Mucosa of stomach (tissue), 1 donor: ENCODE data around the gene JAML.

ENCODE experiments used
- H3K27me3 ChIP-seq: one replicate; pipeline ENCODE4 v1.7.0; 2013; ENCODE audit warnings: mild to moderate bottlenecking, low read length; ENCODE audit not compliant: control insufficient read depth, insufficient read depth
- H3K36me3 ChIP-seq: one replicate; pipeline ENCODE4 v1.7.0; 2013; ENCODE audit warnings: low read length; ENCODE audit not compliant: control insufficient read depth, insufficient read depth
- H3K4me1 ChIP-seq: one replicate; pipeline ENCODE4 v1.7.0; 2013; ENCODE audit warnings: mild to moderate bottlenecking, low read length; ENCODE audit not compliant: control insufficient read depth, insufficient read depth
- H3K4me3 ChIP-seq: one replicate; pipeline ENCODE4 v1.7.0; 2013; ENCODE audit warnings: low read length
- H3K9ac ChIP-seq: one replicate; pipeline ENCODE4 v1.7.0; 2013; ENCODE audit warnings: mild to moderate bottlenecking, low read length, moderate library complexity
- H3K9me3 ChIP-seq: one replicate; pipeline ENCODE4 v1.7.0; 2013; ENCODE audit warnings: mild to moderate bottlenecking, low read length, moderate library complexity; ENCODE audit not compliant: control insufficient read depth
- donor health status: Pancreatic carcinoma.

JAML gene

DNA sequence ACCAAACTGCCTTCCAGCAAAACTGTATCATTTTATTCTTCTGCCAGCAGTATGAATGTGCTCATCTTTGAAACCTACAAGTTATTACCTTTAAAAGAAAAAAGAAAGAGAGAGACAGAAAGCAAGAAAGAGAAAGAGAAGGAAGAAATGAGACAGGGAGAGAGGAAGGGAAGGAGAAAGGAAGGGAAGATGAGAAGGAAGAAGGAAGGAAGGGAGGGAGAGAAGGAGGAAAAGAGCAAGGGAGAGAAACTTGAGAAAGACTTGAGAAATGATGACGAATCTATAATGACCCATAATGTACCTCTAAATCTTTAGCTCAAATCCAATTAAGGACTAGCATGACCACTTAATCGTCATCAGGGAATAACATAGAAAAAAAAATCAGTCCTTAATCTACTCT lies 11.4 kb upstream of the JAML start:
- no peaks in the 10 kb centered on the region for H3K36me3 ChIP-seq
- no peak overlapping the region for H3K4me3 ChIP-seq
- H3K4me1 ChIP-seq = peaks cover 24% of the 10 kb centered on the region
- no peaks in the 10 kb centered on the region for H3K27me3 ChIP-seq
- H3K9ac ChIP-seq = no peak overlapping the region
- no peaks in the 10 kb centered on the region for H3K9me3 ChIP-seq

DNA sequence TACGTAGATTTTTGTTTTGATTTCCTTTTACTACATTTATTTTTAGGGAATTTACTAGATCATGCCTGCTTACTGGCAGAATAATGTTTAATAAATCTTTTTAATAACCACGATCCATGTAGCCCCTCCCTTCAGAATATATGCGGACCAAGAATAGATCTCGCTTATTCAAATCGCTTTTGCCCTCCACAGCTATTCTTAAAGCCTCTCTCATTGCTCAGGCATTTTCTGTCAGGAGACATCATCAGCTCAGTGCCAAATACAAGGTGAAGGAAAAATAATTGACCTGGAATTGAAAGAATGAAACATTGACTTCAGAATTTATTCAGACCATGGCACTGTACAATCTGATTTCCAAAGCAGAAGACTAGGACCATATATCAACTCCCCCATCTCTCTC lies 10.0 kb upstream of the JAML start:
- H3K4me3 ChIP-seq = no peak overlapping the region
- H3K9ac ChIP-seq = no peak overlapping the region
- H3K27me3 ChIP-seq = no peaks in the 10 kb centered on the region
- no peaks in the 10 kb centered on the region for H3K36me3 ChIP-seq
- no peaks in the 10 kb centered on the region for H3K9me3 ChIP-seq
- peaks cover 11% of the 10 kb centered on the region for H3K4me1 ChIP-seq

DNA sequence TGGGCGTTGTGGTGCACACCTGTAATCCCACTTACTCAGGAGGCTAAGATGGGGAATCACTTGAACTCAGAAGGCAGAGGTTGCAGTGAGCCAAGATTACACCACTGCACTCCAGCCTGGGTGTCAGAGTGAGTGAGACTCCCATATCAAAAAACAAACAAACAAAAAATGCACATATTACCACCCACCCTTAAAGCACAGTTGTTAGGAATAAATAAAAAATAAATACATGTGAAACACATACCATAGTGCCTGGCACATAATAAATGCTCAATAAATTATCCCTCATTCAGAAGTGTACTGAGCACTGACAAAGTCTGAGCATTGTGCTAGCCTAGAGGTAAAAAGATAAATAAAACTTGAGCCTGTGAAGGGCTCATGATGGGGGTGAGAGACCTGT lies 9.0 kb upstream of the JAML start:
- no peaks in the 10 kb centered on the region for H3K27me3 ChIP-seq
- H3K9me3 ChIP-seq = no peaks in the 10 kb centered on the region
- H3K9ac ChIP-seq = no peak overlapping the region
- H3K36me3 ChIP-seq = no peaks in the 10 kb centered on the region
- H3K4me3 ChIP-seq = no peak overlapping the region
- peaks cover 5% of the 10 kb centered on the region for H3K4me1 ChIP-seq

DNA sequence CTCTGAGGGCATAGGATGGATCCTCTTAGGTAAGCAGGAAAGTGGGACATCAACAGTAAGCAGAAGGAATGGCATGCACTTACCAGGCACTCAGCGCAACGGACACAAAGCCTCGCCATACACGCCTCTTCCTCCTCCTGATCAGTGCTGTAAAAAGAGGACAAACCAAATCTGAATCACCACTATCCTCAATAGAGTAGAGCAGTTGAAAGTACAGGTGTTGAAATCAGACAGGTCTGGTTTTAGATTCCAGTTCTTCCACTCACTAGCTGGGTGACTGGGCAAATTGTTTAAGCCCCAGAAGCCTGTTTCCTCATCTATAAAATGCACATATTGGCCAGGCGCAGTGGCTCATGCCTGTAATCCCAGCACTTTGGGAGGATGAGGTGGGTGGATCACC lies 8.6 kb upstream of the JAML start:
- Histone ChIP-seq H3K4me3 (no peak overlapping the region), H3K4me1 (peaks cover 5% of the 10 kb centered on the region), H3K9me3 (no peaks in the 10 kb centered on the region), H3K27me3 (no peaks in the 10 kb centered on the region), H3K9ac (no peak overlapping the region), H3K36me3 (no peaks in the 10 kb centered on the region)

DNA sequence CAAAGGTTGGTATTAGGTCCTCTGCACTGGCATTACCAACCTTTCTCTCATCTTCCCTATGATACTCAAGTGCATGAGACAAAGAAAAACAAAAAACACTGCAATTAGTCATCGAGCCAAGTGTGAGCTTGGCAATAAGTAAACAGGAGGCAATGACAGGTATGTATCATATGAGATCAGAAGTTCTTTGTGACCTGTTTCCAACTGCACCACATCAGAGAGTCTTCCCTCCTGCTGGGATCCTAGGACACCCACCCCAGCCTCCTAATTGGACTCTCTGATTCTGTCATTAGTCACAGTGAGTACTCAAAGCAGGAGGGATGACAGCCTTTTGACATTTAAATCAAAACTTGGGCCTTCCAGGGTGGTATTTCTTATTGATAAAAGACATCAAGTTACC lies 7.8 kb upstream of the JAML start:
- H3K27me3 ChIP-seq = no peaks in the 10 kb centered on the region
- no peaks in the 10 kb centered on the region for H3K9me3 ChIP-seq
- H3K4me3 ChIP-seq = no peak overlapping the region
- H3K4me1 ChIP-seq = peaks cover 5% of the 10 kb centered on the region
- no peak overlapping the region for H3K9ac ChIP-seq
- no peaks in the 10 kb centered on the region for H3K36me3 ChIP-seq

DNA sequence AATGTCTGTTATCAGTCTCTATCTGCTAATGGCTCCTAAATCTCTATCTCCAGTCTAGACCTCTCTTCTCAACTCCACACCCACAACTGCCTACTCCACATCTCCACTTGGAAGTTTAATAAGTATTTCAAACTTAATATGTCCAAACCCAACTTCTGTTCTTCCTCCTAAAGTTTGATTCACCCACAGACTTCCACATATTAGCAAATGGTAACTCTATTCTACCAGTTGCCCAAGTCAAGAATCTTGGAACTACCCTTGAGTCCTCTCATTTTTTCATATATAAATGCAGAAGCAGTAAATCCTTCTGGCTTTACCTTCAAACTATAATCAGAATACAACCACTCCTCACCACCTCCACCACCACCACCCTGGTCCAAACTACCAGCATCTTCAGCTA lies 6.7 kb upstream of the JAML start:
- Histone ChIP-seq H3K9ac (no peak overlapping the region), H3K4me1 (peaks cover under 1% of the 10 kb centered on the region), H3K36me3 (no peaks in the 10 kb centered on the region), H3K27me3 (no peaks in the 10 kb centered on the region), H3K4me3 (no peak overlapping the region), H3K9me3 (no peaks in the 10 kb centered on the region)

DNA sequence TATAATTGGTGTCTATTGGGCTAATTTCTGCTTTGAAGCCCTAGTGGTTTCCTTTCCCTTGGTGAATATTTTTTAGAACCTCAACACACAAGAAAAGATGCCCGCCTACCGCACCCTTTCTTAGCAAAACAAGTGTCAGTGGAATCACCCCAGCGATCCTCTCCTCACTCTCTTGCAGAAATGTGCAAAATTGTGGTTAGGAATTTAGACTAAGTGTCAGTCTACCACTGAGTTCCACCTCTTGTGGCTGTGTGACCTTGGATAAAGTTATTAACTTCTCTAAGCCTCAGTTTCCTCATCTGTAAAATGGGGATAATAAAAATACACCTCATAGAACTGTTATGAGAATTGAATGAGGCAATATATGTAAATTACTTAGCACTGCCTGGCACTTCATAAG lies 5.3 kb upstream of the JAML start:
- H3K27me3 ChIP-seq = no peaks in the 10 kb centered on the region
- no peaks in the 10 kb centered on the region for H3K36me3 ChIP-seq
- no peaks in the 10 kb centered on the region for H3K4me1 ChIP-seq
- H3K9ac ChIP-seq = no peak overlapping the region
- H3K9me3 ChIP-seq = no peaks in the 10 kb centered on the region
- H3K4me3 ChIP-seq = no peak overlapping the region

DNA sequence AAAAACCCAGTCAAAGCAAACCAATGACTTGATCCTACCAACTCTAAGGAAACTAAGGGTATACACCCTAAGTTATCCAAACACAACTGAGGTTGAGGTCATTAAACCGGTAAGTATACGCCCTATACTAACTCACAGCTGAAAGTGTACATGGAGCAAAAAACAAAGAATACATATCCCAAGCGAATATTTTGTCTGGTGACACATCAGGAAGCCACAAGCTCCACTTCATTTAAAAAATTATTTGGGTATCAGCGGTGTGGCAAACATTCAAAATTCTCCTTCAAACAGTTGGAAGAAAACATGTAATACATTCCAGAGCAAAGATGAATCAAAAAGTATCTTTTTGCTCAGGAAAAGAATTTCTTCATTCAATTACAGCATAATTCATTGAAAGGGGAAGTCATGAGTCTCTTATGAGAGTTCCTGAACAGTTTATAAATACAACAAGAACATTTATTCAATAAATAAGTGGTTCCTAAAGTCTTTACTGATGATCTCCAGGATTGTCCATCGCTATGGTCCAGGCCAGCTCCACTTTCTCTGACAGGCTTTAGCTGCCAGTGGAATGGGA lies 4.5 kb upstream of the JAML start:
- Histone ChIP-seq H3K4me3 (no peak overlapping the region), H3K4me1 (no peaks in the 10 kb centered on the region), H3K9ac (no peak overlapping the region), H3K27me3 (no peaks in the 10 kb centered on the region), H3K9me3 (no peaks in the 10 kb centered on the region), H3K36me3 (no peaks in the 10 kb centered on the region)

DNA sequence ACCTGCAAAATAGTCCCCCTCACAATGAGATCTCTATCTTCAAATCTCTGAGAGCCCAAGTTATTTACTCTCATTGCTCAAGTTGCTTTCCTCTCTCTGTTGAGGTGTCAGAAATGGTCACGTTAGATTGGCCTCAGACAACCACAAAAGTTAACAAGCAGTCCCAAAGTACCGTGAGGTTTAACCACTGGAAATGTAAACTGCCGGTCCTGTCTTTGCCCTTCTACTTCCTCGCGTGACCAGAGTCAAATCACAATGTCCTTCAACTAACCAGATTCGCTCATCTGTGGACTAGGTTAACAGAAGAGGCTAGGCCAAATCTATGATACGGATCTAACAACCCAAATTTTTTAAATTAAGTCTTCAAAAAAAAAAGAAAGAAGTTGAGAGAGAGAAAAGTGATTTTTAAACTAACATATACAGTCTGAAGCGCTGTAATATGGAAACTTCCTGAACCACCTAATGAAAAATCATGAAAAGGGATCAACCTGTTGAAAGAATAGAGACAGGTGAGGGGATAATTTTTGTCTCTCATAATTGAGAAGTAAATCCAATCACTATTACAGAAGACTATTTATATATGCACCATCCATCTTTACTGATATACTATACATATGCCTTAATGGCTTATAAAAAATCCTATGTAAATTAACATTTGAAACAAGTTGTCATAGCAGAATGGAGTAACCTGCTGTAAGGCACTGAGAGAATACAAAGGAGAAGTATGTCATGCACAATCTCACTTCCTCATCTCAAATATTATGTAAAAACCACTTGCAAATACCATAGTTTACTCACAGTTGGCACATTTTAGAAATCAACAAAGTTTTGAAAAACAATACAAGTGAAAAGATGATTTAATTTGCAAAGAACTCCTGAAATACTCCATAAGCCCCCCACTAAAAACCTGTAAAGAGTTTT lies 3.3 kb upstream of the JAML start:
- Histone ChIP-seq H3K36me3 (no peaks in the 10 kb centered on the region), H3K27me3 (no peaks in the 10 kb centered on the region)

DNA sequence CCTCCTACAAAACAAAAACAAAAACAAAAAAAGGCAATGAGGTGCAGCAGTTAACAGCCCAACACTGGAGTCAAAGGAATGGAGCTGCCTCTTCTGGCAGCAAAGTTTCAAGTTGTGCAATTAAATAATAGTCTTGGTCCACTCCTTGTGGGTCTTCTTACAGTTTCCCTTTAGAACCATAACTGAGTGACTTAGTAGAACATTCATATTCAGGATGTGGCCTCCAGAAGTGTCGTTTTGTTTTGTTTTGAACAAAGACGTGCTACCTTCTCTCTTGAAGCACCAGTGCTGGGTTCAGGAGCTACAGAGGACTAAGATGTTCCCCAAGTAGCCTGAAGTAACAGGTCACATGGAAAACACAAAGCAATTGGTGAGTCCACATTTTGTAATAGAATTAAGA lies 2.0 kb upstream of the JAML start:
- H3K4me3 ChIP-seq = no peak overlapping the region
- H3K27me3 ChIP-seq = no peaks in the 10 kb centered on the region
- no peaks in the 10 kb centered on the region for H3K36me3 ChIP-seq
- no peak overlapping the region for H3K9ac ChIP-seq
- no peaks in the 10 kb centered on the region for H3K9me3 ChIP-seq
- H3K4me1 ChIP-seq = no peaks in the 10 kb centered on the region

More for the DNA sequence above, 3.3 kb upstream of the JAML start:
- Histone ChIP-seq H3K4me3 (no peak overlapping the region), H3K9ac (no peak overlapping the region), H3K9me3 (no peaks in the 10 kb centered on the region), H3K4me1 (no peaks in the 10 kb centered on the region)

DNA sequence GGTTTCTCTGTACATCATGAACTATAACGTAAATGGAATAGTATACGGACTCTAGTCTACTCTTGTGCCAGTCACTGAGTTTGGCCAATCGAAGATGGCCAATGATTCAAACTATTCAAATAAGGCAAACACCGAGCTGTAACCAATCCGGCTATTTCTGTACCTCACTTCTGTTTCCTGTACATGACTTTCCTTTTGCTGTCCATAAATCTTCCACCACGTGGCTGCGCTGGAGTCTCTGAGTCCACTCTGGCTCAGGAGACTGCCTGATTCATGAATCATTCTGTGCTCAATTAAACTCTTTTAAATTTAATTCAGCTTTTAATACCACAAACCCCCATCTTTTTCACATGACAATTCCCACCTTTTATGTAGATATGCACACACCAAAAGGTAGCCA lies 1.5 kb upstream of the JAML start:
- H3K36me3 ChIP-seq = no peaks in the 10 kb centered on the region
- H3K9me3 ChIP-seq = no peaks in the 10 kb centered on the region
- no peaks in the 10 kb centered on the region for H3K27me3 ChIP-seq
- no peaks in the 10 kb centered on the region for H3K4me1 ChIP-seq
- H3K4me3 ChIP-seq = no peak overlapping the region
- no peak overlapping the region for H3K9ac ChIP-seq

DNA sequence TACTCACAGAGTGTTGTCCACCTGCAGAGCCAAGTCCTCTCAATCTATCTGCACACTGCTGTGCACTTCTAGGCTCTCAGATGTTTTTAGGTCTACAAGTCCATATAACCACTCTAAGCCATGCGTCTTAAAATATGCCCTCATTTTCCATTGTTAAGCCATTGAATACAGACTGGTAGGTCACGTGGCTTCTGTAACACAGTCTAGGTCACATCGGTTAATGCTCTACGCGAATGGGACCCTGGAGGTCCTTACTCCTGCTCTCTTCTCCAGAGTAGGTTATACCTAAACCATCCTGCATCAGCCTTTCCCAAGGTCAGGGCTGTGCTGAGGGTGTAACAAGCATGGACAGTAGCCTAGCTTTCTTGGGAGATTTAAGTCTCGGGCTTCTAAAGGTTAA lies 819 bp downstream of the JAML start:
- no peaks in the 10 kb centered on the region for H3K9me3 ChIP-seq
- no peaks in the 10 kb centered on the region for H3K4me1 ChIP-seq
- H3K27me3 ChIP-seq = no peaks in the 10 kb centered on the region
- no peaks in the 10 kb centered on the region for H3K36me3 ChIP-seq
- H3K9ac ChIP-seq = peak overlapping the region; percentile 15
- H3K4me3 ChIP-seq = peak overlapping the region; percentile 17
